CD4-positive, alpha-beta T cell (primary cell): ENCODE measurements around the gene TTLL4. TPM values are rescaled to one million over a fixed set of nuclear protein-coding genes. Genes with fewer than 3 reads are reported as not detected.
A peak's percentile ranks its signal among the peaks of the same experiment; 100 is the strongest.

Experiments
- ATAC-seq: fragments of 200-7000 bp; cut with Tn5 transposase; one replicate; pipeline ENCODE4 v1.10.0; 2022; ENCODE audit warnings: mild to moderate bottlenecking; ENCODE audit not compliant: poor library complexity
- CTCF ChIA-PET: fragments of 350-600 bp; sonication (Branson Sonifier 250); formaldehyde crosslinking; loops from one replicate; lab custom pipeline; 2021; ENCODE audit warnings: antibody characterized with exemption, inconsistent platforms; lab: Charles Lee
- POLR2A ChIA-PET: fragments of 350-600 bp; sonication (Branson Sonifier 250); formaldehyde crosslinking; loops from one replicate; lab custom pipeline; 2021; ENCODE audit warnings: antibody characterized with exemption, inconsistent platforms; lab: Charles Lee
- DNase-seq, 14 experiments: peaks; one replicate each; pipeline ENCODE4 v3.0.0-alpha.2; 2013 to 2020; ENCODE audit warnings: mixed read lengths in 2 of 14
- H3K27ac ChIP-seq, 2 donors: one replicate each; pipeline versions ENCODE4 v1.5.1 to v1.7.0; 2013; ENCODE audit warnings: low read length in 2 of 2, low read depth in 1 of 2, mild to moderate bottlenecking in 1 of 2
- H3K27me3 ChIP-seq, 2 experiments: 1 replicate in 1 of 2; 2 replicates in 1 of 2; pipeline versions ENCODE4 v1.6.1 to v1.7.0; 2013; ENCODE audit warnings: low read length in 2 of 2, control low read depth in 1 of 2, mild to moderate bottlenecking in 1 of 2, moderate library complexity in 1 of 2; ENCODE audit not compliant: insufficient read depth in 2 of 2, control insufficient read depth in 1 of 2
- H3K36me3 ChIP-seq: one replicate; pipeline ENCODE4 v1.6.1; 2013; ENCODE audit warnings: low read length, control low read depth; ENCODE audit not compliant: insufficient read depth
- H3K4me1 ChIP-seq: one replicate; pipeline ENCODE4 v1.6.1; 2013; ENCODE audit warnings: low read length, control low read depth; ENCODE audit not compliant: insufficient read depth
- H3K4me3 ChIP-seq: one replicate; pipeline ENCODE4 v1.5.1; 2013; ENCODE audit warnings: mild to moderate bottlenecking, low read length, moderate library complexity
- H3K9me3 ChIP-seq, 2 experiments: 1 replicate in 1 of 2; 2 replicates in 1 of 2; pipeline versions ENCODE4 v1.6.1 to v1.7.0; 2013; ENCODE audit warnings: low read length in 2 of 2, mild to moderate bottlenecking in 2 of 2, control low read depth in 1 of 2, moderate library complexity in 1 of 2; ENCODE audit not compliant: control insufficient read depth in 1 of 2, insufficient read depth in 1 of 2
- H3K27ac Mint-ChIP-seq: one replicate; pipeline ENCODE4 v1.8.0; 2020; ENCODE audit warnings: mixed read lengths
- H3K27me3 Mint-ChIP-seq: one replicate; pipeline ENCODE4 v1.8.0; 2021; ENCODE audit warnings: mixed read lengths
- H3K36me3 Mint-ChIP-seq: one replicate; pipeline ENCODE4 v1.8.0; 2021; ENCODE audit warnings: low read depth, mixed read lengths
- H3K4me1 Mint-ChIP-seq: one replicate; pipeline ENCODE4 v1.8.0; 2021; ENCODE audit warnings: low read depth, mixed read lengths
- H3K4me3 Mint-ChIP-seq: one replicate; pipeline ENCODE4 v1.8.0; 2020; ENCODE audit warnings: mild to moderate bottlenecking, mixed read lengths
- H3K9me3 Mint-ChIP-seq: one replicate; pipeline ENCODE4 v1.8.0; 2020; ENCODE audit warnings: mixed read lengths
- CTCF ChIP-seq: fragments of 200-600 bp; IDR thresholded peaks from one replicate; pipeline ENCODE4 v1.8.0; 2022; ENCODE audit warnings: antibody characterized with exemption, mild to moderate bottlenecking
- intact Hi-C, 2 experiments: fragments of 100-400 bp; cut with DNase I in 1 of 2; cut with micrococcal nuclease in 1 of 2; formaldehyde crosslinking; loops; one replicate each; pipeline versions ENCODE4 v1.15.1 to v1.9.0; 2023 to 2025; cut with DNase I, micrococcal nuclease
- total RNA-seq, 174 experiments: library from RNA in 2 of 174; stranded (reverse) in 2 of 174; gene quantifications; one replicate each; pipeline ENCODE4 v1.2.3 and lab custom pipeline; 2021 to 2026

The TTLL4 gene
- total RNA-seq, 2 experiments from 2014 or later: 7.3 to 10.8 TPM

- DNase-seq: no peak
- Histone ChIP-seq H3K27me3 (no peaks in the 10 kb centered on the region), H3K4me3 (no peak overlapping the region), H3K4me1 (peaks cover 7% of the 10 kb centered on the region), H3K9me3 (peaks cover 0 to 4% of the 10 kb centered on the region in 2 experiments), H3K36me3 (peaks cover 6% of the 10 kb centered on the region), H3K27ac (no peak overlapping the region)
- TF ChIP-seq CTCF: no peak
- Mint-ChIP-seq H3K27ac (no peak overlapping the region), H3K9me3 (peaks cover 2% of the 10 kb centered on the region), H3K4me3 (no peak overlapping the region), H3K4me1 (peaks cover 28% of the 10 kb centered on the region), H3K27me3 (no peaks in the 10 kb centered on the region), H3K36me3 (peaks cover 58% of the 10 kb centered on the region)
- CTCF ChIA-PET: interaction anchor here (1.3 kb wide), 1 partner anchor 22 kb away, joined by 5 read pairs; the partner anchor contains the start of gene TTLL4
- POLR2A ChIA-PET: no interaction called here
- ATAC-seq: no peak
- intact Hi-C loops: no loop called here
Measured at GRCh38 chr2:218732052-218732760, 21.6 kb downstream of the TTLL4 start.

GRCh38 chr2:218732761-218733158, 22.1 kb downstream of the TTLL4 start:
- H3K27ac ChIP-seq: no peak overlapping the region
- Mint-ChIP-seq H3K4me1 (peaks cover 26% of the 10 kb centered on the region), H3K9me3 (peaks cover 1% of the 10 kb centered on the region), H3K36me3 (peaks cover 60% of the 10 kb centered on the region), H3K27me3 (no peaks in the 10 kb centered on the region), H3K4me3 (no peak overlapping the region), H3K27ac (no peak overlapping the region)
- CTCF ChIA-PET: no interaction called here
- peaks cover 11% of the 10 kb centered on the region for H3K36me3 ChIP-seq
- DNase-seq (no peak), ATAC-seq (no peak)
- no peak for TF ChIP-seq CTCF
- H3K9me3 ChIP-seq: no peaks in the 10 kb centered on the region
- intact Hi-C loops: no loop called here
- H3K4me1 ChIP-seq: peaks cover 7% of the 10 kb centered on the region
- POLR2A ChIA-PET: no interaction called here
- H3K27me3 ChIP-seq: no peaks in the 10 kb centered on the region
- no peak overlapping the region for H3K4me3 ChIP-seq

DNA sequence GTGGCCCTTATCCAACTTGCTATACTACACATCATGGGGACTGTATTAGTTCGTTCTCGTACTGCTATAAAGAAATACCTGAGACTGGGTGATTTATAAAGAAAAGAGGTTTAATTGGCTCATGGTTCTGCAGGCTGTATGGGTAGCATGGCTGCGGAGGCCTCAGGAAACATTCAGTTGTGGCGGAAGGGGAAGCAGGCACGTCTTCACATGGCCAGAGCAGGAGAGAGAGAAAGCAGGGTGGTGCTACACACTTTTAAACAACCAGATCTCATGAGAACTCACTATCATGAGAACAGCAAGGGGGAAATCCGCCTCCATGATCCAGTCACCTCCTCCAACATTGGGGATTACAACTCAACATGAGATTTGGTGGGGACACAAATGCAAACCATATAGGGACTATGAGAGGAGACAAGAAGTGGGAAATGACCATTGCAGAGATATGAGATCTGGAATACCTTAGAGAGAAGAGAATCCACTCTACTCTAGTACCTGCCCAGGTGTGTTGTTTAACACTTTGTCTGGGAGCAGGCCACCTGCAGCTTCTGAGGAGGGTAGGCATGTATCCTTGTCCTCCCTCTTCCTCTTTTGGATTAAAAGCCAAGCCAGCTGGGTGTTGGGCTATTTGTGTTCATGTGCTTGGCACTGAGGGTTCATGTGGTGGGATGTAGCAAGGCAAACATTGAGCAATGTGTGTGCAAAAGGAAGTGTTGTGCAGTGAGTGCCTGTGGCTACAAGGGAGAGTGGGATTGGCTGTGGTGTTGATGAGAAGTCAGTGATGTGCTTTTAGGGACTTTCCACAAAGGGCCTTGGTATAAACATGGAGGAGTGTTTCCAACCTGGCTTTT, 22.8 kb downstream of the TTLL4 start:
- Mint-ChIP-seq H3K4me1 (peaks cover 24% of the 10 kb centered on the region), H3K9me3 (no peaks in the 10 kb centered on the region), H3K27ac (peak overlapping the region; percentile 18), H3K4me3 (no peak overlapping the region), H3K36me3 (peaks cover 63% of the 10 kb centered on the region), H3K27me3 (no peaks in the 10 kb centered on the region)
- ChIA-PET CTCF (no interaction called here), POLR2A (no interaction called here)
- DNase-seq (peak in 3 of 14 experiments; percentile 27 to 76 (median 69)), ATAC-seq (peak; percentile 61)
- peak overlapping the region in 1 of 2 donors; percentile 35 for H3K27ac ChIP-seq
- TF ChIP-seq CTCF: no peak
- H3K36me3 ChIP-seq: peaks cover 15% of the 10 kb centered on the region
- intact Hi-C loops: no loop called here
- H3K27me3 ChIP-seq: no peaks in the 10 kb centered on the region
- peaks cover 7% of the 10 kb centered on the region for H3K4me1 ChIP-seq
- H3K4me3 ChIP-seq: no peak overlapping the region
- H3K9me3 ChIP-seq: no peaks in the 10 kb centered on the region
